Lower lobe of right lung (tissue), 2 donors: ENCODE results near the gene RBM28. TPM values are rescaled to one million over a fixed set of nuclear protein-coding genes. Genes with fewer than 3 reads are reported as not detected.
A peak's percentile ranks its signal among the peaks of the same experiment; 100 is the strongest.

ENCODE experiments used
- ATAC-seq, 2 donors: fragments of 200-7000 bp; cut with Tn5 transposase; one replicate each; pipeline ENCODE4 v1.9.1; 2020 to 2022; ENCODE audit warnings: mild to moderate bottlenecking in 2 of 2, moderate library complexity in 2 of 2
- DNase-seq: peaks from one replicate; pipeline ENCODE4 v3.0.0-alpha.2; 2020
- H3K27ac ChIP-seq: fragments of 200-600 bp; one replicate; pipeline ENCODE4 v1.8.0; 2022
- H3K27me3 ChIP-seq: fragments of 200-600 bp; one replicate; pipeline ENCODE4 v1.8.0; 2022; ENCODE audit warnings: low read depth
- H3K36me3 ChIP-seq: fragments of 200-600 bp; one replicate; pipeline ENCODE4 v1.8.0; 2022; ENCODE audit warnings: mild to moderate bottlenecking
- H3K4me1 ChIP-seq: fragments of 200-600 bp; one replicate; pipeline ENCODE4 v1.8.0; 2022
- H3K4me3 ChIP-seq: fragments of 200-600 bp; one replicate; pipeline ENCODE4 v1.8.0; 2022; ENCODE audit warnings: mild to moderate bottlenecking
- H3K9me3 ChIP-seq: fragments of 200-600 bp; one replicate; pipeline ENCODE4 v1.8.0; 2022
- CTCF ChIP-seq: fragments of 200-600 bp; IDR thresholded peaks from one replicate; pipeline ENCODE4 v1.8.0; 2022; ENCODE audit warnings: antibody characterized with exemption, mild to moderate bottlenecking
- intact Hi-C: fragments of 100-400 bp; cut with DNase I; formaldehyde crosslinking; loops from one replicate; pipeline ENCODE4 v1.11.0; 2022
- total RNA-seq: library from RNA; stranded (reverse); fragmentation: NEBNext Ultra II Directional; extraction: Animal tissue kit (Norgen Biotek cat#: 25700); gene quantifications from one replicate; pipeline ENCODE4 v1.2.1, GENCODE V29; 2021
- donor health status: DM: no; HTN: yes; CAD: no; lungs with severe emphysema.

The RBM28 gene
- total RNA-seq, 1 donor from 2014 or later, result 26.9 TPM

DNA sequence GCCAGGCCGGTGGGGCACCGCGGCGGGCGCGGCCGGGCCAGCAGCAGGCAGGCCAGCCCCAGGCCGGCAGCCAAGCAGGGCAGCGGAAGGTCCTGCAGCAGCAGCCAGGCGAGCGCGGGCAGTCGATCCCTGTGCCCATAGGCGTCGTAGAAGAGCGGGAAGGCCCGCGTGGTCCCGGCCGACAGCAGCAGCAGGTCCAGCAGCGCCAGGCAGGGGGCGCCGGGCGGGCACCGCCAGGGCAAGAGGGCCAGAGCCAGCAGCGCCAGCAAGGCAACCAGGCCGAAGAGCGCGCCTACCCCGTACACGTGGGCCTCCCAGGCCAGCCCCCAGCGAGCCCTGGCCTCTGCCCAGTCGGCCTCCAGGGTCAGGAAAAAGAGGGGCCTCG, 8.4 kb upstream of the RBM28 start:
- H3K27me3 ChIP-seq, result peaks cover 46% of the 10 kb centered on the region

GRCh38 chr7:128351296-128352152, 7.8 kb upstream of the RBM28 start:
- H3K4me3 ChIP-seq, result peak overlapping the region; percentile 22
- DNase-seq, result no peak
- peaks cover 4% of the 10 kb centered on the region for H3K4me1 ChIP-seq
- H3K36me3 ChIP-seq, result no peaks in the 10 kb centered on the region
- TF ChIP-seq CTCF, result no peak
- peak; percentile 7 to 13 for ATAC-seq
- H3K9me3 ChIP-seq, result no peaks in the 10 kb centered on the region
- H3K27me3 ChIP-seq, result peaks cover 46% of the 10 kb centered on the region
- intact Hi-C loops, result no loop called here
- no peak overlapping the region for H3K27ac ChIP-seq

More for the DNA sequence above, 8.4 kb upstream of the RBM28 start:
- DNase-seq (peak; percentile 73), ATAC-seq (peak; percentile 74)
- no peak overlapping the region for H3K27ac ChIP-seq
- TF ChIP-seq CTCF, result peak; percentile 55
- no peaks in the 10 kb centered on the region for H3K9me3 ChIP-seq
- H3K4me3 ChIP-seq, result peak overlapping the region; percentile 14
- H3K36me3 ChIP-seq, result no peaks in the 10 kb centered on the region
- peaks cover 4% of the 10 kb centered on the region for H3K4me1 ChIP-seq
- intact Hi-C loops, result no loop called here

DNA sequence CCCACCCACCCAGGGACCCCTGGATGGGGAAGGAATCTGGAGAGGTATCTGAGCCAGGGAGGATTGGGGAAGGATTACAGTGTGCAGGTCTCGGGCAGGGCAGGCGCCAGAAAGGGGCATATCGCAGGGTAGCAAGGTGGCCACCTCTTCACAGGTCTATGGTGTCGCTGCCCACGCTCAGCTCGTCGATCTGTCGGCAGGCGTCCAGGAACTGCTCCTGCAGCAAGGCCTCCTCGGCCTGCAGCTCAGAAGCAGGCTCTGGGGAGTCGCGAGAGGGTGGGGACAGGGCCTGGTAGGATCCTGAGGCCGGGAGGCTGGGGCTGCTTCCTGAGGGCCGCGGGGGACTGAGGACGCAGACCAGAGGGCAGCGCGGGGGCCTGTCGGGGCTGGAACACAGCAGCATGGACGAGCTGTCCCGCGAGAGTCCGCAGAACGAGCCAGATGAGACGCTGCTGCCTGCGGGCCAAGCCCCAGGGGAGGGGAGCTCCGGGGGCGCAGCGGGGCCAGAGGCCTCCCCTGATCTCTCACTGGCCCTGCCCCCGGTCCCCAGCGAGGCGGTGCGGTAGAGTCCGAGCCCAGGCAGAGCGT, 7.1 kb upstream of the RBM28 start:
- peak in 1 of 2 donors; percentile 5 for ATAC-seq
- H3K4me1 ChIP-seq, result peaks cover 4% of the 10 kb centered on the region
- TF ChIP-seq CTCF, result no peak
- intact Hi-C loops, result no loop called here
- DNase-seq, result no peak
- no peaks in the 10 kb centered on the region for H3K36me3 ChIP-seq
- H3K9me3 ChIP-seq, result no peaks in the 10 kb centered on the region
- peaks cover 40% of the 10 kb centered on the region for H3K27me3 ChIP-seq
- H3K27ac ChIP-seq, result no peak overlapping the region
- no peak overlapping the region for H3K4me3 ChIP-seq

DNA sequence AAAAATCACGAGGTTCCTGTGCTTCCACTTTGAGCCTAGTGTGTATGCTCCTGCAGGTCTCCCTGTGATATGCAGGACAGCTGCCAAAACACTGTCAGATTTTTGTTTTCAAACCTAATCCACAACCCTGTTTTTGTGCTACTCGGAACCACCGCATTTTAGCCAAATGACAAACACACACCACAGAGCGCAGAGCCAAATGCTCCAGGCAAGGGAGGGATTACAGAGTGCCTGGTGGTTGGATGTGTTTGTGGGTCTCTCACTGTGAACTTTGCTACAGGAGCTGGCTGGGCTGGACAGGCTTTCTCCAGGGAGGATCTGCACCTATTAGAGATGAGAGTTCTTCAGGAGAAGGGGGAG, 5.7 kb upstream of the RBM28 start:
- H3K27me3 ChIP-seq, result peaks cover 40% of the 10 kb centered on the region
- intact Hi-C loops, result no loop called here
- peaks cover 4% of the 10 kb centered on the region for H3K4me1 ChIP-seq
- no peaks in the 10 kb centered on the region for H3K9me3 ChIP-seq
- H3K4me3 ChIP-seq, result no peak overlapping the region
- no peak overlapping the region for H3K27ac ChIP-seq
- no peaks in the 10 kb centered on the region for H3K36me3 ChIP-seq
- ATAC-seq (no peak), DNase-seq (no peak)
- no peak for TF ChIP-seq CTCF

- Histone ChIP-seq H3K4me1 (peaks cover 13% of the 10 kb centered on the region), H3K9me3 (no peaks in the 10 kb centered on the region), H3K36me3 (no peaks in the 10 kb centered on the region), H3K27ac (no peak overlapping the region), H3K27me3 (peaks cover 25% of the 10 kb centered on the region), H3K4me3 (no peak overlapping the region)
- TF ChIP-seq CTCF, result peak; percentile 52
- intact Hi-C loops, result no loop called here
- DNase-seq (peak; percentile 54), ATAC-seq (no peak)
These were observed 4.0 kb upstream of the RBM28 start for GRCh38 chr7:128347647-128348097.
